ENCODE measurements around the gene CDRT4. TPM values are rescaled to one million over a fixed set of nuclear protein-coding genes. Genes with fewer than 3 reads are reported as not detected.

Gene CDRT4
- total RNA-seq, 1 experiment from 2014 or later, result 6.2 TPM

DNA sequence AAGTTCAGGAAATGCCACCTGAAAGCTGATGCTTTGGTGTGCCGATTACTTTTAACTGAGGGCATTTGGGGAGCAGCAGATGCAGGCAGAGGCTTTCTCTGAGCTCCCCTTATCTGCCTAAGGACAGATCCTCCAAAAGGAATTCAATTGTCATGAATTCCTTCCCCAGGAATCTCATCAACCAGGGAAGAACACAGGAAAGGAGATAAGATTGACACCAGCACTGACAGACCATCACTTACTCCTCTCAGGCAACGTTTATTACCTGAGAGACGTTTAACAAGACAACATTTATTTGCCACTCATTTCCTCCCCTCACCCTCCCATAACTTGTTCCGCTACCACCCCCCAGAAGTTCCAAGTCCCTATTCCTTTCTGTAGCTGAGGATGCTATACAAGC is 17.6 kb upstream of the CDRT4 start:
- no TSS peak for BruUV-seq (replicated peaks)
- ATAC-seq, result no peak
- DNase-seq (ENCODE audit: low read depth, low spot score), result no peak

More for the DNA sequence above, 17.6 kb upstream of the CDRT4 start:
- CTCF ChIA-PET, result no interaction called here
- Histone ChIP-seq H3K36me3 (ENCODE audit: control insufficient read depth in 1 of 2, insufficient read depth in 2 of 2, low read length in 2 of 2) (no peaks in the 10 kb centered on the region; a peak in 1 of 4 replicates), H3K79me2 (ENCODE audit: insufficient read depth, low read length) (no peaks in the 10 kb centered on the region), H3K27ac (ENCODE audit: low read depth, low read length) (no peak overlapping the region), H3K9me2 (ENCODE audit: insufficient read depth) (no peaks in the 10 kb centered on the region), H3K9me3 (ENCODE audit: control insufficient read depth in 1 of 2, insufficient read depth in 1 of 2, low read depth in 1 of 2, low read length in 2 of 2) (no peaks in the 10 kb centered on the region), H3K27me3 (ENCODE audit: insufficient read depth, low read length) (no peaks in the 10 kb centered on the region), H3K4me1 (ENCODE audit: control insufficient read depth in 1 of 2, insufficient read depth in 2 of 2, low read length in 2 of 2) (peaks cover 4 to 7% of the 10 kb centered on the region in 2 experiments), H3K4me2 (ENCODE audit: low read length) (no peak overlapping the region), H3K4me3 (replicated peaks in 1 of 2; ENCODE audit: low read depth in 1 of 2, low read length in 2 of 2) (no peak overlapping the region), H3K9ac (ENCODE audit: low read length) (no peak overlapping the region), H2AFZ (ENCODE audit: low read depth, low read length, poor library complexity, severe bottlenecking) (no peak overlapping the region), H4K20me1 (ENCODE audit: insufficient read depth) (no peaks in the 10 kb centered on the region)
- intact Hi-C loops (cut with micrococcal nuclease), result no loop called here
- RAD21 ChIA-PET (ENCODE audit: low non-redundant PET in 1 of 2, low total read pairs in 2 of 2, uncharacterized antibody in 2 of 2, unreplicated experiment in 2 of 2), result no interaction called here
- no peak for TF ChIP-seq EZH2phosphoT487 (IDR thresholded peaks at IDR 0.05; ENCODE audit: borderline replicate concordance)
- TF ChIP-seq YY1 (IDR thresholded peaks at IDR 0.05; ENCODE audit: extremely low read depth, insufficient replicate concordance, low read depth, low read length), result no peak
- no peak for TF ChIP-seq FOSL1 (IDR thresholded peaks at IDR 0.05; ENCODE audit: low read depth)
- no peak for TF ChIP-seq ZNF274 (IDR thresholded peaks at IDR 0.05; ENCODE audit: low read depth, low read length)
- TF ChIP-seq ZBTB33 (IDR thresholded peaks at IDR 0.05; ENCODE audit: extremely low read depth, insufficient replicate concordance, low read length), result no peak
- TF ChIP-seq ZFX (IDR thresholded peaks at IDR 0.05), result no peak
- no peak for TF ChIP-seq SP1 (IDR thresholded peaks at IDR 0.05; ENCODE audit: low read depth)
- no peak for TF ChIP-seq EGR1 (IDR thresholded peaks at IDR 0.05; ENCODE audit: low read depth)
- no peak for TF ChIP-seq MAX (IDR thresholded peaks at IDR 0.05)
- TF ChIP-seq SIN3A (IDR thresholded peaks at IDR 0.05; ENCODE audit: low read depth), result no peak
- TF ChIP-seq, protein P1, sequence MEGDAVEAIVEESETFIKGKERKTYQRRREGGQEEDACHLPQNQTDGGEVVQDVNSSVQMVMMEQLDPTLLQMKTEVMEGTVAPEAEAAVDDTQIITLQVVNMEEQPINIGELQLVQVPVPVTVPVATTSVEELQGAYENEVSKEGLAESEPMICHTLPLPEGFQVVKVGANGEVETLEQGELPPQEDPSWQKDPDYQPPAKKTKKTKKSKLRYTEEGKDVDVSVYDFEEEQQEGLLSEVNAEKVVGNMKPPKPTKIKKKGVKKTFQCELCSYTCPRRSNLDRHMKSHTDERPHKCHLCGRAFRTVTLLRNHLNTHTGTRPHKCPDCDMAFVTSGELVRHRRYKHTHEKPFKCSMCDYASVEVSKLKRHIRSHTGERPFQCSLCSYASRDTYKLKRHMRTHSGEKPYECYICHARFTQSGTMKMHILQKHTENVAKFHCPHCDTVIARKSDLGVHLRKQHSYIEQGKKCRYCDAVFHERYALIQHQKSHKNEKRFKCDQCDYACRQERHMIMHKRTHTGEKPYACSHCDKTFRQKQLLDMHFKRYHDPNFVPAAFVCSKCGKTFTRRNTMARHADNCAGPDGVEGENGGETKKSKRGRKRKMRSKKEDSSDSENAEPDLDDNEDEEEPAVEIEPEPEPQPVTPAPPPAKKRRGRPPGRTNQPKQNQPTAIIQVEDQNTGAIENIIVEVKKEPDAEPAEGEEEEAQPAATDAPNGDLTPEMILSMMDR (IDR thresholded peaks at IDR 0.05 in 2 of 3, conservative IDR thresholded peaks at IDR 0.05 in 1 of 3; ENCODE audit: borderline replicate concordance in 1 of 3, insufficient read depth in 1 of 3, low read depth in 2 of 3, low read length in 2 of 3), result no peak
- TF ChIP-seq POLR2AphosphoS5 (IDR thresholded peaks at IDR 0.05; ENCODE audit: low read depth, low read length), result no peak
- no peak for TF ChIP-seq ELF1 (IDR thresholded peaks at IDR 0.05; ENCODE audit: borderline replicate concordance, low read depth)
- no peak for TF ChIP-seq RAD21 (IDR thresholded peaks at IDR 0.05; ENCODE audit: low read depth)
- POLR2A ChIA-PET, result no interaction called here

Measured in HCT116 (cell line).